HEK293 (cell line): Measurements from ENCODE around the gene UBR2.

Experiments used
- CTCF ChIP-seq: fragments of 450-650 bp; formaldehyde crosslinking; IDR thresholded peaks from 2 replicates; pipeline ENCODE4 v1.5.1; 2016; ENCODE audit warnings: missing biosample characterization, missing genetic modification characterization
- ZNF692 ChIP-seq: fragments of 450-650 bp; formaldehyde crosslinking; IDR thresholded peaks from 2 replicates; pipeline ENCODE4 v1.5.1; 2016; ENCODE audit warnings: missing biosample characterization, missing genetic modification characterization

- TF ChIP-seq ZNF692 (tag by site-specific recombination) (no peak), CTCF (tag by site-specific recombination) (no peak)
These were observed 148.1 kb downstream of the UBR2 start for GRCh38 chr6:42711930-42712329.
